Right lobe of liver (tissue), 4 donors: ENCODE measurements around the gene WASF3.

Experiments
- CTCF ChIP-seq, 4 donors: fragments of 200-600 bp in 3 of 4; fragments of 450-650 bp in 1 of 4; IDR thresholded peaks; one replicate each; pipeline versions ENCODE4 v1.5.1 to v1.8.0; 2016 to 2022; ENCODE audit warnings: antibody characterized with exemption in 4 of 4, mild to moderate bottlenecking in 2 of 4
- POLR2A ChIP-seq: fragments of 450-650 bp; IDR thresholded peaks from one replicate; pipeline ENCODE4 v1.6.1; 2017; ENCODE audit warnings: antibody characterized with exemption, mild to moderate bottlenecking
- donor health status: DM: no; HTN: no; CAD: no.
- donor health status: DM: no; HTN: no; CAD: no.
- donor health status: DM: no; HTN: yes; CAD: no.

GRCh38 chr13:26589226-26589625 lies 31.7 kb downstream of the WASF3 start:
- TF ChIP-seq POLR2A (no peak), CTCF (IDR thresholded peaks at IDR 0.05) (no peak)
